ENCODE results near the gene UBAC2. TPM values are rescaled to one million over a fixed set of nuclear protein-coding genes. Genes with fewer than 3 reads are reported as not detected.

Gene UBAC2
- total RNA-seq, 1 experiment from 2014 or later: 103 TPM

DNA sequence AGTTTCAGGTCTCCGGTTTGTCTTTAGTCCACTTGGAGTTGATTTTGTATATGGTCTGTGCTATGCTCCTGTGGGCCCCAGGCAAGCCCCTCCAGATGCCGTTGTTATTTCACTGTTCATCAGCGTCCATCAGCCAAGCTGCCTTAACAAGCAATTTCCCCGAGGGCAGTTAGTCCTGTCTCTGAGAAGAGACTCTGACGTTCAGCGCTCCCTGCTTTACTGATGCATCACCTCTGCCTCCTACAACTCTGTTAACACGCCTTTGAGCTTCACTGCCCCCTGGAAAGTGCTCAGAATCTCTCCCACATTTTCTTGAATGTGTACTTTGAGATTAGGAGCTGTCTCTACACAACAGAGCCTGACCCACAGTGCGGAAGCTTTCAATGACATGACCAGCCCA, 41.8 kb upstream of the UBAC2 start:
- H3K27ac Mint-ChIP-seq (ENCODE audit: unreplicated experiment): no peak overlapping the region
- POLR2A ChIA-PET: interaction anchor here (1.2 kb wide), 1 partner anchor 42 kb away, joined by 3 read pairs; the partner anchor contains the start of gene UBAC2
- TF ChIP-seq CTCF (IDR thresholded peaks at IDR 0.05; ENCODE audit: insufficient read depth in 1 of 2, low read depth in 1 of 2, low read length in 1 of 2, severe bottlenecking in 1 of 2, unreplicated experiment in 1 of 2): no peak

GRCh38 chr13:99159331-99160061, 41.2 kb upstream of the UBAC2 start:
- CTCF ChIA-PET: no interaction called here
- Mint-ChIP-seq H3K27ac (ENCODE audit: unreplicated experiment) (no peak overlapping the region), H3K27me3 (ENCODE audit: insufficient read depth, unreplicated experiment) (no peaks in the 10 kb centered on the region), H3K4me1 (ENCODE audit: low read depth, unreplicated experiment) (peaks cover 29% of the 10 kb centered on the region), H3K9me3 (ENCODE audit: unreplicated experiment) (no peaks in the 10 kb centered on the region), H3K4me3 (ENCODE audit: unreplicated experiment) (no peak overlapping the region), H3K36me3 (ENCODE audit: insufficient read depth, unreplicated experiment) (no peaks in the 10 kb centered on the region)
- no peaks in the 10 kb centered on the region for H3K36me3 ChIP-seq (ENCODE audit: control insufficient read depth, insufficient read depth, low read length)
- no TSS peak for BruUV-seq (replicated peaks)
- H3K27me3 ChIP-seq (replicated peaks; ENCODE audit: control insufficient read depth, insufficient read depth, low read length): no peaks in the 10 kb centered on the region
- H3K4me1 ChIP-seq: peaks cover 34% of the 10 kb centered on the region
- H3K4me3 ChIP-seq (ENCODE audit: low read depth, low read length): no peak overlapping the region
- intact Hi-C loops (cut with micrococcal nuclease; ENCODE audit: unreplicated experiment): no loop called here
- POLR2A ChIA-PET: interaction anchor here (1.2 kb wide), 1 partner anchor 41 kb away, joined by 3 read pairs; the partner anchor contains the start of gene UBAC2
- no peaks in the 10 kb centered on the region for H3K9me3 ChIP-seq
- DNase-seq: no peak
- no peak for TF ChIP-seq CTCF (IDR thresholded peaks at IDR 0.05; ENCODE audit: insufficient read depth in 1 of 2, low read depth in 1 of 2, low read length in 1 of 2, severe bottlenecking in 1 of 2, unreplicated experiment in 1 of 2)

More for the DNA sequence above, 41.8 kb upstream of the UBAC2 start:
- H3K27me3 Mint-ChIP-seq (ENCODE audit: insufficient read depth, unreplicated experiment): no peaks in the 10 kb centered on the region
- peak in 1 of 2 experiments; percentile 12 for DNase-seq
- H3K4me1 ChIP-seq: peaks cover 34% of the 10 kb centered on the region
- CTCF ChIA-PET: no interaction called here
- no peaks in the 10 kb centered on the region for H3K9me3 ChIP-seq
- peaks cover 29% of the 10 kb centered on the region for H3K4me1 Mint-ChIP-seq (ENCODE audit: low read depth, unreplicated experiment)
- H3K4me3 ChIP-seq (ENCODE audit: low read depth, low read length): no peak overlapping the region
- no peak overlapping the region for H3K4me3 Mint-ChIP-seq (ENCODE audit: unreplicated experiment)
- H3K9me3 Mint-ChIP-seq (ENCODE audit: unreplicated experiment): no peaks in the 10 kb centered on the region
- H3K36me3 Mint-ChIP-seq (ENCODE audit: insufficient read depth, unreplicated experiment): no peaks in the 10 kb centered on the region
- intact Hi-C loops (cut with micrococcal nuclease; ENCODE audit: unreplicated experiment): no loop called here
- no peaks in the 10 kb centered on the region for H3K36me3 ChIP-seq (ENCODE audit: control insufficient read depth, insufficient read depth, low read length)
- BruUV-seq (replicated peaks): no TSS peak
- H3K27me3 ChIP-seq (replicated peaks; ENCODE audit: control insufficient read depth, insufficient read depth, low read length): no peaks in the 10 kb centered on the region

DNA sequence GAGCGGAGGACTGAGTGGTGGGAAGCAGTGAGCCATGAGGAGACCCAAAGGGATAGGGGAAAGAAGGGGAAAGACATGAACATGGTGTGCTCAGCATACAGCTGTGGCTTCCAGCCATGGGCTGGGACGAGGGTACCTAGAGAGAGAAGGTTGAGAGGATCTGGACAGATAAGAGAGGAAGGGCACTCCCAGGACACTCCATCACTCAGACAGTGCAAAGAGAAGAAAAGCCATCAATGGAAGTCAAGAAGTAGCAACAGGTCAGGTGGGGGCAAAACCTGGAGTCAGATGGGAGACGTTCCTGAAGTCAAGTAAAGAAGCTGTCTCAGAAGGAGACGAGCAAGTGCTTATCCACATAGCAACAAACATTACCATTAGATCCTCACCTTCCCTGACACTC, 40.2 kb upstream of the UBAC2 start:
- BruUV-seq (replicated peaks): no TSS peak
- TF ChIP-seq CTCF (IDR thresholded peaks at IDR 0.05; ENCODE audit: insufficient read depth in 1 of 2, low read depth in 1 of 2, low read length in 1 of 2, severe bottlenecking in 1 of 2, unreplicated experiment in 1 of 2): no peak
- no peaks in the 10 kb centered on the region for H3K9me3 ChIP-seq
- H3K36me3 ChIP-seq (ENCODE audit: control insufficient read depth, insufficient read depth, low read length): no peaks in the 10 kb centered on the region
- CTCF ChIA-PET: no interaction called here
- no peaks in the 10 kb centered on the region for H3K9me3 Mint-ChIP-seq (ENCODE audit: unreplicated experiment)
- no peak overlapping the region for H3K4me3 ChIP-seq (ENCODE audit: low read depth, low read length)
- H3K36me3 Mint-ChIP-seq (ENCODE audit: insufficient read depth, unreplicated experiment): no peaks in the 10 kb centered on the region
- intact Hi-C loops (cut with micrococcal nuclease; ENCODE audit: unreplicated experiment): no loop called here
- no peaks in the 10 kb centered on the region for H3K27me3 Mint-ChIP-seq (ENCODE audit: insufficient read depth, unreplicated experiment)
- H3K4me3 Mint-ChIP-seq (ENCODE audit: unreplicated experiment): no peak overlapping the region
- H3K27me3 ChIP-seq (replicated peaks; ENCODE audit: control insufficient read depth, insufficient read depth, low read length): no peaks in the 10 kb centered on the region
- DNase-seq: no peak
- H3K4me1 Mint-ChIP-seq (ENCODE audit: low read depth, unreplicated experiment): peaks cover 29% of the 10 kb centered on the region
- H3K27ac Mint-ChIP-seq (ENCODE audit: unreplicated experiment): no peak overlapping the region
- peaks cover 34% of the 10 kb centered on the region for H3K4me1 ChIP-seq
- POLR2A ChIA-PET: no interaction called here
